HG03095 (cell line): ENCODE measurements around the gene IL17B.

Experiments used
- ATAC-seq: cut with Tn5 transposase; IDR thresholded peaks from one replicate; pipeline ENCODE4 v1.9.1; 2021; ENCODE audit warnings: moderate library complexity; ENCODE audit not compliant: unreplicated experiment

Gene IL17B, protein sequence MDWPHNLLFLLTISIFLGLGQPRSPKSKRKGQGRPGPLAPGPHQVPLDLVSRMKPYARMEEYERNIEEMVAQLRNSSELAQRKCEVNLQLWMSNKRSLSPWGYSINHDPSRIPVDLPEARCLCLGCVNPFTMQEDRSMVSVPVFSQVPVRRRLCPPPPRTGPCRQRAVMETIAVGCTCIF

DNA sequence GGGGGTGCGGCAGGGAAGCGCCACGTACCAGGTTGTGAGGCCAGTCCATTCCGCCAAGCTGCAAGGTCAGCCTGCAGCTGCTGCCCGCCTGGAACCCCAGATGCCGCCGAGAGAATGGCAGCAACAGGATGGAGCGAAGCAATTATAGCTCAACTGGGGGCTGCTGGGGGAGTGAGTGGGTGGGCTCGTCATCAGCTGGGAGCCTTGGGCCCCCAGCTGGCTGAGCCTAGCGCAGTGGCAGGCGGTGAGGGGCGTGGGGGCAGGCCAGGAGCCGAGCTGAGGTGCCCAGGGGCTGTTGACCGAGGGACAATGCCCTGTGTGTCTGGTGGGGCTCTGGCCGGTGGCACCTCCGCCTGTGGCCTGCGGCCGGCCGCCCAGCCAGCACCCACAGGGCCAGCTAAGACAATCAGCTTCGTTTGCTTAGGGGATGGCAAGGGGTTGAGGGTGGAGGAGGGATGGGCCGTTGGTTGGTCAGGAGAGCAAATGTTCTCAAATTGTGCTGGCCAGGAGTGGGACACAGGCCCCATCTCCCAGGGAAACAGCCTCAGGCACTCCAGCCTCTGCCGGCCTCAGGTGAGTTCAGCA, at the start of gene IL17B:
Gene IL17B, minus strand, starts transcription at position 116 of the 585 bp plus-strand sequence. Its CDS starts 67 bp downstream, at position 49.
- no peak for ATAC-seq

DNA sequence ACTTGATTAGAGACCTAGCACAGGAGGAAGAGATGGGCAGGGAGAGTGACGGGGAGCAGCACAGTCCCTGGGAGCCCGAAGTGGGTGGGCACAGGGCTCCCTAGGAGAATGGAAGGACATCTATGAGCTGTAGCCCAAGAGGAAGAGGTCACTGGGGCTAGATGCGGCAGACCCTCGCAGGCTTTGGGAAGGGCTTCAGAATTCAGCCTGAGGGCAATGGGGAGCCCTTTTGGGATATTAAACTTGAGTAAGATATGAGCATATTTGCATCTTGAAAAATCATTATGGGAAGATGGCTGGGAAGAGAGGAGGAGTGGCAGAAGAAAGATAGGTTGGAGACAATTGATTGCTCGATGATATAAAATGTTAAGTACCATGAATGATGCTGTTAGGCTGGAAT, 48.9 kb upstream of the IL17B start:
- ATAC-seq, result no peak

DNA sequence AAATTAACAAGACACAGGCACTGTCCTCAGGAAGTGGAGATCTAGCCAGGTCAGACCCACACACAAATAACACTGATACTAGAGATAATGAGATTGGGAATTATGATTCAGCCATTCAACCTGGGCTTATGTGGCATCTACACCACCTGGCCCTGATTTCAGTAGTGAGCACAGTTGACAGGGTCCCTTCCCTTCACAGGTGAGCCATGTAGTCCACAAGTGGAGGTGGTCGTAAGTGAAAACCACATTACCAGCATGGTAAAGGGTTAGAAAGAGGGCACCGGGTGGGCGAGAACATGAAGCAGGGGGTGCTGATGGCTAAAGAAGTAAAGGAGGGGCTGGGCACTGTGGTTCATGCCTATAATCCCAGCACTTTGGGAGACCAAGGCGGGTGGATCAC, 48.3 kb upstream of the IL17B start:
- no peak for ATAC-seq

DNA sequence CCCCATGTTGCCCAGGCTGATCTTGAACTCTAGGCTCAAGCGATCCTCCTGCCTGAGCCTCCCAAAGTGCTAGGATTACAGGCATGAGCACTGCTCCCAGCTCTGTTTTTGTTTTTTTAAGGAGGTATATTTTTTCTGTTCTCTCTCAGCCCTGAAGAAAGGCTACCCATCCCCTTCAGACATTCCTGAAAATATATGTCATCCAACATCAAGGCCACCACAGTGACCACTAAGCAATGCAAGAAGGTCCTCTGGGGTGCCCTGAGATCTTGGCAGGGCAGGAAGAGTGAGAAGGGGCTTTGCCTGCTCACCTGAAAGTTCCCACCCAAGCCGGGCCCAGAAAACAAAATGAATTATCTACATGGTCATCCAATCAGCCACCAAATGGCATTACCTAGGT, 47.8 kb upstream of the IL17B start:
- no peak for ATAC-seq

DNA sequence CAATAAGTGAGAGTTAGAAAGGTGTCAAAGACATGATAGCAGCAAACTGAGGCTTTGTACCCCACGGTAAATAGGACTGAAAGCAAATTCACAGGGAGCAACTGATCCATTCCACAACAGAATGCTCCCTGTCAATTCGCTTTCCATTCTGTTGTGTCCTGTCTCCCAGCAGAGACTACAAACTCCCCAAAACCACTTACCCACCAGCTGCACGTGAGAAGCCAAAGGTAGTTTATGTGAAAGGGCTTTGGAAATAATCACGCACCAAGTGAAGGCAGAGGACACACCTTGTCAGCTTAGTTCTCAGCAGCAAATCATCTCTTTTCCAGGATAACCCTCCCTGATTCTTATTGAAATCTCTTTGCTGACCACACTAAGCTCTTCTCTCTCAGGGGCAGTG, 46.6 kb upstream of the IL17B start:
- ATAC-seq, result no peak

DNA sequence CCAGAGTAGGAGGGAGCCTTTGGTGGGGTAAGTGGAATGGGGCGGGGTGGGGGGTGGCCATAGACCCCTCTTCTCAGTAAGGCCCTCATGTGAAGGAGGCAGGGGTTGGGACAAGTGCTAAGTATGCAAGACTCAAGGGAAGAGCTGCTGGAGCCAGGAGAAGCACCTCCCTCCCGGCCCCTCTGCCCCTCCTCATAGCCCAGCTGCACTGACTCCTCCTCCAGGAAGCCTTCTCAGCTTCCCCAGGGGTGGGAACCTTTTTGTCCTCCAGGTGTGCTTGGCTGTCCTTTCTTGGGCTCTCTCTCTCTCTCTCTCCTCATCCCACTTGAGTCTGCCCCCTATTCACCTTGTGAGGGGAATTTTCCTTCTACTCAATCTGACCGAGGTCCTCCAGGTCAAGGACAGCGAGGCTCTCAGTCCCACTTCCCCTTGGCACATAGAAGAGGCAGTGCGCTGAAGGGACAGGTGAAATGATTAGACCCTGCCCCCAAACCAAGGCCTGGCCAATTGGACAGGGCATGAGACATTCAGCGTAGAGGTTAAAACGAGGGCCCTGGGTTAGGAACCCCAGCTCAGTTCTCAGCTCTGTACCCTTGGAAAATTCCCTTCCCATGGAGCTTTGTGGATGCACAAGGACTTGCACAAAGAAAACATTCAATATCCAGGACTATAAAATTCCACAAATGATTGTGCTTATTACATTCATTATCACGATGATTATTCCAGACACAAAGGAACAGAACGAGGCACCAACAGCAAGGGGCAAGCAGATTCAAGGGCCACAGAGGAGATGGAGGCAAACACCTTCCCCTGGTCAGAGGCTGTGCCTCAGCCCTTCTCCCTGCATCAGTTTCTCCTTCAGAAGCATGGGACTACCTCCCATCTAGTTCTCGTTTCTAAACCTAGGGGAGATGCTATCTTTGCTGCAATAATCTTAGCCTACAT, 45.6 kb upstream of the IL17B start:
- ATAC-seq, result no peak

DNA sequence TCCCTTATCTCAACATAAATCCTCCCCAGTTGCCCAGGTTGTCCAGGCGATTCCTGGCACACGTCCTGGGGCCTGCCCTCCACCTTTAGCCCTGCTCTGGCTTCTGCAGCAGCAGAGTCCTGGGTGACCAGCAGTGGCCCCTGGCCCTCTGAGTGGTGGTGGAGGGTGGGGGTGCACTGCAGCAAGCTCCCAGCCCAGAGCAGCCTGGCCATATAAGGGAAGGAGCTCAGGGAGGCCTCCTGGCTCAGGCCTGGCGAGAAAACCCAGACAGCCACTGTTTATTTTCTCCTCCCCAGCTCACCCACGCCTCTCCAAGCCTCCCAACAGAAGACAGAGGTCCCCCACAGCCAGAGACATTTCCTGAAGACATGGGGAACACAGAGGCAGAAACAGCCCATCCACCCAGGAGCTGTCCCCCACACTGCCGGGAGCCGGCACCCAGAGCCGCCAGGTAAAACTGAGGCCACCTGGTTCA, 44.7 kb upstream of the IL17B start:
- no peak for ATAC-seq

DNA sequence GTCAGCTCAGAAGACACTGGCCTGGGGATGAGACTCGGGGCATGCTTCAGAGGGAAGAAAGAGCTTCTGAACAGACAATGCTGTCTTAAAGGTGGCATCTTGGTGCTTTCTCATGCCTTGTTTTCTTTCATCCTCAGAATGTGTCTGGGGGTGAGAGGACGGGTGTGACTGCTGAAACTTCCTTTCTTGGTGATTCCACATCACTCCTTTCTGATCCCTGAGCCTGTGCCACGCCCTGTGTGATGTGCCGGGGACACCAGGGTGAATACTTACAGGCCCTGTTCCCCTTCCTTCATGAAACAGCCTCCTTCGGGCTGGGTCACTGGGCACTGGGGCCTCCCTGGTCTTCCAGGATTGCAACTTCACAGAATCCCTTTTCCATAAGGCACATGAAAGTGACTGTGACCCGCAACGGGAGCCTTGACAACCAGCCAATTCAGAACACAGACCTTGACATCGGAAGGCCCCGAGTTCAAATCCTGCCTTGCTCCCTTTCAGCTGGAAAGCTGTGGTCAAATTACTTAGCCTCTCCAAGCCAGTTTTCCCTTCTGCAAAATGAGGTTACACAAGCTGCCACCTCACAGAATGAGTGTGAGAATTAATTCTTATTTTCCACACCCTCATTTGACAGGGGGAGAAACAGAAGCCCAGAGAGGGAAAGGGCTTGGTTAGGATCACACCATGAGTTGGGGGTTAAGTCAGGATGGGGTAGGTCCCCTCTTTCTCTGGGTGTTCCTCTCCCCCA, 44.1 kb upstream of the IL17B start:
- ATAC-seq, result no peak

DNA sequence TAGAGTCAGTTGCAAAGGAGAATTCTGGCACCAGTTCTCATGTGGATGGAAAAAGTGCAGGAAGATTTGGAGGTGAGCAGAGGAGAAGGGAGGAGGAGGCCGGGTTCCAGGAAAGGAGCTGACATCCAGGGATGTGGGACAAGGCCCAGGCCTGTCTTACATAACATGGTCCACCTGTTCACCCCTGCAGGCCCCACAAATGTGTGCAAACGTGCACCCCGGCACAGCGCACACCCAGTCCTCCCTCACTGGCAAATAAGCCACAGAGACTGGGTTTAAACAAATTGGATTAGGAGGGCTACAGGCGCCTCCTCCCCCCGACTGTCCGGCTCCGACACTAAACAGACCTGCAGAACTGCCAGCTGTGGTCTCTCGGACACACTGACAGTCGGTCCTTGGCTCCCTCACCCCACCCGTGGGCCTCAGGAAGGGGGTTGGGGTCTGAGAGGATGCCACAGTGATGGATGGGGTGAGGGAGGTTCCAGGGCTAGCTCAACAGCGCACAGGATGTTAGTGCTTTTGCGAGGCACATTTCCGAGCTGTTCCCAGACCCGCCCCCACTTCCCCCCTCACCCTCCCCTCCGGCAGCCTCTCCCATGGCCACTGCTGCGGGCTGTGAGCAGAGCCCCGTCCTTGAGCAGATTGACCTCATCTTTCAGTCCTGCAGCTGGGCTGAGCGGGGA, 43.4 kb upstream of the IL17B start:
- no peak for ATAC-seq

DNA sequence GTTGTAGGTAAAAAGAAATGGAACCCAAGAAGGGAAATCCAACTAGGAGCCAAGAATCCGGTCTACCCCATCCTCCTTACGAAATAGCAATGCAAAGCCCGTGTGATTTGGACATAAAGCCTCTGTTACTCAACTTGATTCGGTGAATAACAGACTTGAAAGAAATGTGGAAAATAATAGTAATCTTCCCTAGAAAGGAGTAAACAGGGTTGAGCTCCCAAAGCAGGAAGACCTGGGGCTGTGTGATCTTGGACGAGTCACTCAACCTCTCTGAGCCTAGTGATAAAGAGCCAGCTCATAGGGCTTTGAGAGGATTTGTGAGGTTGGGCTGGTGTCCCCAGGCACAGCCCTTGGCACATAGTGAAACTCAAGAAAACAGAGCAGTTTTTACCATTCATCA, 42.7 kb upstream of the IL17B start:
- no peak for ATAC-seq

DNA sequence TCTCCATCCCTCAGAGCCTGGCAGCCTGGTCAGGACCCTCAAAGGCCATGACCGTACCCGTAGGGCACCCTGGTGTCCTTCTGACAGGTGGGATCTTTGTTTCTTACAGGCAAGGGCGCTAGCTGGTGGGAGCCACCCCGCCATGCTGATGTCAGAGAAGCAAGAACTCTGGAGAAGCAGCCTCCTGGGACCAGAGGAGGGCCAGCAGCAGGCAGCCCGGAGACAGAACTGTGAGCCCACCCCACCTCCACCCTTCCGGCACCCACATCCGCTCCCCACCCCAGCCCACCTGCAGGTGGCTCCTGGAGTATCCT, 42.2 kb upstream of the IL17B start:
- no peak for ATAC-seq

DNA sequence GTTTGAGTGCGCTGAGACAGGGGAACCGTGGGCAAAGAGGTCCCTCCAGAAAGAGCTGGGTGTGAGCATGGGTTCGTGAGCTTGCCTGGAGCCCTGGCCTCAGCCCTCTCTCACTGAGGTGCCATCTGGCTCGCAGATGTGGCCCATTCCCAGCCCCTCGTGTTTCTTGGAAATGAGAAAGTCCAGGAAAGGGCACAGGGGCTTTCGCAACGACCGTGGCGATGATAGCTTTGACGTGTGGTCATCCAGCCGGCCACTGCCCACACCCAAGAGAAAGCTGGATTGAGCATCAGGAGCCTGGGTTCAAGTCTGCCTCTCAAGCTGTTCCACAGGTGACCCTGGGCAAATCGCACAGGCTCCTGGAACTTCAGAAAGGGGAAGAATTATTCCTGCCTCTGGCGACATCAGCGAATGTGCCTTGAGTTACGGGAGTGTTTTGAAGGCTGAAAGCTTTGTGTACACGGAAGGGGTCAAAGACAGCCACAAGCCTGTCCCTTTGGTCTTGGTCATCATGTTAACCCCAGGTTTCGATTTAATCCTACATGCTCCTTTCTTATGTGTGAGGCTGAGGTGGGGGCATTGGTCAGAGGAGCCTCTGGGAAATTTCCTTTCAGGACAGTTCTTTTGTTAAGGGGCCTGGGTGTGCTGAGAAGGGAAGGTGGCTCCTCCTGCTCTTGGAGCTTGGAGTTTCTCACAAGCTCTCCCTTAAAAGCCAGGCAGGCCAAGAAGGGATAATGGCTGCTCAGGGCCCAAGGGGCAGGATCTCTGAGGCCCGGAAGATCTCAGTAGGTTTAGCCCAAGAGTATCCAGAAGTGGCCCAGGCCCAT, 41.7 kb upstream of the IL17B start:
- ATAC-seq, result no peak

DNA sequence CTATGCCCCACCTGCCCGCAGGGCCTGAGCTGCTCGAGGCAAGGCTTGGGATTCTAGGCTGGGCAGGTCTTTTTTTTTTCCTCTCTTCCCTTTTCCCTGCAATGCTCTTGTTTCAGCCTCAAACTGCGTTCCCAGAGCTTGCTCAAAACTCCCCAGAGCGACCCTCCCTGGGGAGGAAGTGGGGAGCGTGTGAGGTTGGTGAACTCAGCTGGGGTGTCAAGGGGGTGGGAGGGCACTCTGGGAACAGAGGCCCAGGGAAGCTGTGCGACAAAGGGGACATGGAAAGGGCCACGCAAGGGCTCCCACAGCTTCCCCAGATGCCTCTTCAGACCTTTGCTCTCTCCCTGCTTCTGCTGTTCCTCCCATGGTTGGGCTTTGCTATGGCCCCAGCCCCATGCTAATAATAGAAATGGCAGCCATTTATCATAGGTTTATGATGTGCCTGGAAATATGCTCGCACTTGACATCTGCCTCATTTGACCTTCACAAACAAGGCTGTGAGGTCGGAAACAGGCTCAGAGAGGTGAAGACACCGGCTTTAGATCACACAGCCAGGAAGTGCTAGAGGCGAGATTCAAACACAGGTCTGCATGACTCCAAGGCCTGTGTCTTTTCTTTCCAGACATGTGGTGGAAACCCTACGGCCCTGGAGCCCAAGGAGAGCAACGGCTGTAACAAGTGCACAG, 40.9 kb upstream of the IL17B start:
- no peak for ATAC-seq

DNA sequence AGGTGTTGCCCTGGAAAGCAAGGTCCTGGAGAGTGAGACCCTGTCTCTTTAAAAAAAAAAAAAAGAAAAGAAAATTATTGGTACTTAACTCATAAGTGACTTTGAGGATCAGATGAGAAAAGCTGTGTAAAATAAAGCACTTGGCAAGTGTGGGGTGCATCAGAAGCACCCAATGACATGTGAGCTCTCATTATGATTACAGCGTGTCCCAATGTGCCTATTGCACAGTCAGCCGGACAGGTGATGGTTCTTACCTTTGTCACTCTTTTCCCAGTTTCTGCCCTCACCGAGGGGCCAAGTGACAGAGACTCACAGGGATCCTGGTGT, 40.4 kb upstream of the IL17B start:
- ATAC-seq, result no peak

DNA sequence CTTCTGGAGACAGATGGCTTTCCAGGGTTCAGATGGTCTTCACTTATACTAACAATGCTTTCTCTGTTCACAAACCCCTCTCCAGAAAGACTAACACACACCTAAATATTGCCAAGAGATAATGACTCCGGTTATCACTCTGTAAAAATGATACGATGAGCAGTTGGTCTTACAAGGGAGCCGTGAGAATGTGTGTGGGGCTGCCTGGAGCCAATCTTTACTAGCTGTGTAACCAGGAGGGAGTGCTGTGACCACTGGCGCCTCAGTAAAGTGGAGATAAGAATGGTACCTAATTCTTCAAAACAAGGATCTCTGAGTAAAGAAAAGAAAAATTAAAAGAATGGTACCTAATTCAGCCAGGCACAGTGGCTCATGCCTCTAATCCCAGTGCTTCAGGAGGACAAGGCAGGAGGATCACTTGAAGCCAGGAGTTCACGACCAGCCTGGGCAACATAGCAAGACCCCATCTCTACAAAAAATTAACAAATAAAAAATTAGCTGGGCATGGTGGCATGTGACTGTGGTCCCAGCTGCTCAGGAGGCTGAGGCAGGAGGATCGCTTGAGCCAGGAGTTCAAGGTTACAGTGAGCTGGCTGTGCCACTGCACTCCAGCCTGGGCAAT, 39.9 kb upstream of the IL17B start:
- ATAC-seq, result no peak

DNA sequence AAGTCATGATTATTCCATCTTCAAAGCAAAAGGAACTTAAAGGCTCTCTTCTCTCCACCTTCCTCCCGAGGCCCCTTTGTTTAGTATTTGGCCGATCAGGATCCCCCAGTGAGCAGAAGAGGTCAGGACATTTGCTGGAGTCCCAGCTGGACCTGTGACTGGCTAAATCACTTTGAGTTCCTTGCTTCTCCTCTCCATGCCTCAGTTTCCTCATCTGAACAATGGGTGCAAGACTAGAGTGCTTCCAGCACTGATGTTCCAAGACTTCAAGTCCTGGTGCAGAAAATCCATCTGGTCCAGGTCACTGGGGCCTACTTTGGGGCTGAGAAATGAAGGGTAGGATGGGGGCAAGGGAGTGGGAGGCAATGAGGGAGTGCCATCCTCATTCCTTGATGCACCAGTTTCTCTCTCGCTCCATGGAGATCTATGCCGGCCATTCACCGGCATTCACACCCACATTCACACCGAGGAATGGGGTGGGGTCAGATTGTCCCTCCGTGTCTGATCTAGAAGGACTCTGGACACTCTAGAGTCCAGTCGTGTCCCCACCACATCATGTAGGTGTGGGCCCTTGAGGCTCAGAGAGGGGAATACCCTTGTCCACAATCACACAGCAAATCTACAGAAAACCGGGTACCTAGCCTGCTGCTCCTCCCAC, 38.7 kb upstream of the IL17B start:
- ATAC-seq, result no peak

DNA sequence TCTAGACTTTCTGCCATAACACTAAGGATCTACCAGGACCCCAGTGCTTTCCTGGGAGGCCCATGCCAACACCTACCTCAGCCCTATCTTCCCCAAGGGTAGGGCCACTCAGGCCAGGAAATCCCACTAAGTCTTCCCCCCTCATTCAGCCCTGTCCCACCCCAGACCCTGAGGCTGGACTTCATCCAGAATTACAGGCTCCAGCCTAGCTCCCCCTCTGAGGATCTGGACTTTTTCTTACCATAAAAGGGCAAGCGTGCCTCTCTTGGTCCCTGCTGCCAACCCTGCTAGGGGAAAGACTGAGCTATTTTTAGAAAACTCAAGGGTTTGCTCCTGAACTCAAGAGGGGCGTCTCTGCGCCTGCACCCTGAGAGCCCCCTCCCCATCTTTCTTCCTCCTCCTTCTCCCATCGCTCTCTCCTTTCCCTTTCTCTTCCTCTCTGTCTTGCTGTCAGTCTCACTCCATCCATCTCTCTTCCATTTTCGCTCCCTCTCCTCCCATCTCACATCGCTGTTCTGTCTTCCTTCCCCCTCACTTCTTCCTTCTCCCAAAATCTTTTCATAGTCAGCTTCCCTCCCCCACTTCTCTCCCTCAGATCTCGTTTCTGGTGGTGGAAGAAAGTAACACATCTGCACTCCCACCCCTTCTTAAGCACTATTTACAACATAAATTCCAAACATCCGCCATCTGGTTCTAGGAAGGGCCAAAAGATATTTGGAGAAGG, 38.1 kb upstream of the IL17B start:
- ATAC-seq, result no peak
